Measurements from ENCODE around the gene GLB1L2.
A peak's percentile ranks its signal among the peaks of the same experiment; 100 is the strongest.
"Not testable (repeated sequence)": the region's sequence is repeated elsewhere in the genome, so short reads cannot be mapped to it uniquely, and the experiment has no call there.

GLB1L2 gene
- 4.1 to 4.4 reads per million in 2 donors for total RNA-seq

GRCh38 chr11:134331354-134332188 lies at the start of gene GLB1L2:
Gene GLB1L2, plus strand, starts transcription at chr11:134331988. Its CDS starts 74 bp downstream, at chr11:134332062.
- peak; percentile 62 to 85 (median 70) for DNase-seq

- DNase-seq, result no peak
Observed at GRCh38 chr11:134282121-134283045, 49.4 kb upstream of the GLB1L2 start.

- no peak for DNase-seq
Observed at GRCh38 chr11:134283461-134284230, 48.1 kb upstream of the GLB1L2 start.

GRCh38 chr11:134284349-134284748 lies 47.4 kb upstream of the GLB1L2 start:
- DNase-seq, result not testable (repeated sequence)

- no peak for DNase-seq
Observed at GRCh38 chr11:134287561-134287960, 44.2 kb upstream of the GLB1L2 start.

- no peak for DNase-seq
Observed at GRCh38 chr11:134288486-134288885, 43.3 kb upstream of the GLB1L2 start.

GRCh38 chr11:134289167-134289566 lies 42.6 kb upstream of the GLB1L2 start:
- no peak for DNase-seq

- DNase-seq, result no peak
Observed at GRCh38 chr11:134289789-134290188, 42.0 kb upstream of the GLB1L2 start.

GRCh38 chr11:134290646-134291045 lies 41.1 kb upstream of the GLB1L2 start:
- no peak for DNase-seq

GRCh38 chr11:134291196-134291595 lies 40.6 kb upstream of the GLB1L2 start:
- no peak for DNase-seq

GRCh38 chr11:134292661-134293060 lies 39.1 kb upstream of the GLB1L2 start:
- DNase-seq, result no peak

- DNase-seq, result no peak
Observed at GRCh38 chr11:134293119-134294113, 38.4 kb upstream of the GLB1L2 start.

GRCh38 chr11:134294664-134295063 lies 37.1 kb upstream of the GLB1L2 start:
- peak in 1 of 5 experiments; percentile 69 for DNase-seq

GRCh38 chr11:134312223-134312622 lies 19.6 kb upstream of the GLB1L2 start:
- DNase-seq, result no peak

- DNase-seq, result no peak
Observed at GRCh38 chr11:134312807-134313206, 19.0 kb upstream of the GLB1L2 start.

- no peak for DNase-seq
Observed at GRCh38 chr11:134313379-134313778, 18.4 kb upstream of the GLB1L2 start.

- no peak for DNase-seq
Observed at GRCh38 chr11:134313821-134314607, 17.8 kb upstream of the GLB1L2 start.

GRCh38 chr11:134317103-134317502 lies 14.7 kb upstream of the GLB1L2 start:
- DNase-seq, result no peak

- not testable (repeated sequence) for DNase-seq
Observed at GRCh38 chr11:134321373-134321772, 10.4 kb upstream of the GLB1L2 start.

GRCh38 chr11:134322553-134322952 lies 9.2 kb upstream of the GLB1L2 start:
- DNase-seq, result no peak
